ENCODE results near the gene TRAPPC10.
"Not testable (repeated sequence)": the region's sequence is repeated elsewhere in the genome, so short reads cannot be mapped to it uniquely, and the experiment has no call there.

The TRAPPC10 gene

DNA sequence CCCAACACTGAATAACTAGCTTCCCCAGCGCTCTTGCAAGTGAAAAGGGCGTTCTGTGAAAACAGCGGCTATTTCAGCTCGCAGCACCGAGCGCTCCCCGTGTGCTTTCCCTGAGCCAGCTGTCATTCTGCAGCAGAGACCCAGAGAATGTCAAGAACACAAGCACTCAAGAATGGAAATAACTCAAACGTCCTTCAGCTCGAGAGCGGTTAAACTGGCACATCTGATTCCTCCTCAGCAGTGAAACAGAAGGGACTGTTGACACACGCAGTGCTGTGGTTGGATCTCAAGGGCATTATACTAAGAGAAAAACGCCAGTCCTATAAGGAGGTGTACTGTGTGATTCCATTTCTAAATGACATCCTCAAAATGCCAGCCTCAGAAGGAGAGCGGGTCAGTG lies 86.9 kb downstream of the TRAPPC10 start:
- DNase-seq, result not testable (repeated sequence)

DNA sequence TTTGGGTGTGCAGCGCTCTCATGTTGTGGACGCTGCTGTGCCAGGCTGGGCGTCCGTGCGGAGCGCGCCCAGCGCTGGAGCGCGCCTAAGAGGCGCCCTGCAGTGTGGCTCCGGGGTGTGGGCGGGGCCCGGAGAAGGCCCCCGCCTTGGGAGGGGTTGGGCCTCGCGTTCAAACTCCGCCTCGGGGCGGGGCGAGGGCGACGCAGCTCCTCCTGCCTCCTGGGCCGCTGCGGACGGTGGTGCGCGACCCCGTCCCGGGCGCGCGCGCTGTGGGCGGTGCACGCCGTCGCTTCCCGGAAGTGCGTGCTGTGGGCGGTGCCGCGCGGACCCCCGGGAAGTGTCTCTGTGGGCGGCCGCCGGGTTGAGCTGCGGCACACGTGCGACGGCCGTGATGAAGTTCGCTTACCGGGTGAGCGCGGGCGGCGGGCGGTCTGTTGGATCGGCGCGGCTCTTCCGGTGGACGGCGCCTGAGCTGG lies 95.0 kb downstream of the TRAPPC10 start, which contains the start of gene PWP2:
Gene PWP2, plus strand, starts transcription at position 374 of the 476 bp plus-strand sequence. Its CDS starts 18 bp downstream, at position 392.
- DNase-seq, result not testable (repeated sequence)

DNA sequence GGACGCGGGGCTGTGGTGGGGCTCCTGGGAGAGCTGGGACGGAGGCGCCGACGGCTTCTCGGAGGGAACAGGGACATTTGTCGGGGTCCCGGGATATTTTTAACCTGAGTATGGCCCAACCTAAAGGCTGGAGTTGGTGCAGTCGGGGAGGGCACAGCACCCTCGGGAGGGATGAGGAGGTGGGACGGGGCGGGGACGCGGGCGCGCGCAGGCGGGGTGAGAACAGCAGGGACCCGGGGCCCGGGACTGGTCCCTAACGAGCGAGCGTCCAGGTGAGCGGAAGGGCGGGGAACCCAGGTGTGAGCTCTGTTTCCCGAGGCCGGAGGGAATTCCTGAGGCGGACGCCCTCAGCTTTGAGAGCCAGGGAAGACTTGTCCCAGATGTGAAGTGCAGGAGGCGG lies 95.5 kb downstream of the TRAPPC10 start:
- not testable (repeated sequence) for DNase-seq

- not testable (repeated sequence) for DNase-seq
Measured at GRCh38 chr21:44113702-44114371, 101.7 kb downstream of the TRAPPC10 start.

DNA sequence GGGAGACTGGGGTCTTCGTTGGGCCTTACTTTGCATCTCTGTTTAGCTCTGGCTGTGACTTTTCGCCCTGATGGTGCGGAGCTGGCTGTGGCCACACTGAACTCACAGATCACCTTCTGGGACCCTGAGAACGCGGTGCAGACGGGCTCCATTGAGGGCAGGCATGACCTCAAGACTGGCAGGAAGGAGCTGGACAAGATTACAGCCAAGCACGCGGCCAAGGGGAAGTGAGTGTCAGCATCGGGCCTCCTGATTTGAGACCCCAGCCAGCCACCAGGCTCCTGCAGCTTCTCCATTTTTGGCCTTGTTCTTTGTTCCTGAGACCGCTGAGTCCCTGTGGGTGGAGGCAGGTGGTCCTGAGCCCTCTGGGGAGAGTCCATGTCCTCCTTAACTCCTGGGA lies 110.0 kb downstream of the TRAPPC10 start:
- DNase-seq, result not testable (repeated sequence)

DNA sequence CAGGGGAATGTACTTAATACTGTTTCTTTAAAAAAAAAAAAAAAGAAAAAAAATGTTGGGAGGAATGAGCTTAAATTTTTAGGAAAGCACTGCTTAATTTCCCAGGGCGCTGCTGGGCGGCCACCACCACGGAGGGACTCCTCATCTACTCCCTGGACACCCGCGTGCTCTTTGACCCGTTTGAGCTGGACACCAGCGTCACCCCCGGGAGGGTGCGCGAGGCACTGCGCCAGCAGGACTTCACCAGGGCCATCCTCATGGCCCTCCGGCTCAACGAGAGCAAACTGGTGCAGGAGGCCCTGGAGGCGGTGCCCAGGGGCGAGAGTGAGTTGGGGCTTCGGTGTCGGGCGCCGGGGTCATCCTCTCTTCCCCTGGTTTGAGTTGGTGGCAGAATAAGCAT lies 115.7 kb downstream of the TRAPPC10 start:
- not testable (repeated sequence) for DNase-seq

- not testable (repeated sequence) for DNase-seq
Measured at GRCh38 chr21:44133715-44134057, 121.6 kb downstream of the TRAPPC10 start.

- not testable (repeated sequence) for DNase-seq
Measured at GRCh38 chr21:44134732-44135131, 122.6 kb downstream of the TRAPPC10 start.

DNA sequence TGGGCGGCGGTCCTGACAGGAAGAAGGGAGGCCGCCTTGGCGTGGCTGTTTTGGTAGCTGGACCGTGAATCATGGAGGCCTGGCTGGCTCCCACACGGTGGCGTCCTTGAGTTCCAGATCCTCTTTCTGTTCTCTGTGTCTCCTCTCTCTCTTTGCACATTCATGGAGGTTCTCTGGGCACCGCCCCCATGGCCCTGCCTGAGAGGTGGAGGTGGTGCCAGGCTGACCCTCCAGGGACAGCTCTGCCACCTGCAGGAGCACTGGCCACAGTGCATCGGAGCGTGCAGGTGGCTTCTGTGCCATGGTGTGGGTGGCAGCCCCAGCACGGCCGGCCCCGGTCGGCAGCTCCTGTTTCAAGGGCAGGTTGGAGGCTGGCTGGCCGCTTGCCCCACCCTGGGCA lies 125.9 kb downstream of the TRAPPC10 start:
- not testable (repeated sequence) for DNase-seq

GRCh38 chr21:44139787-44140551 lies 127.9 kb downstream of the TRAPPC10 start:
- DNase-seq, result not testable (repeated sequence)

DNA sequence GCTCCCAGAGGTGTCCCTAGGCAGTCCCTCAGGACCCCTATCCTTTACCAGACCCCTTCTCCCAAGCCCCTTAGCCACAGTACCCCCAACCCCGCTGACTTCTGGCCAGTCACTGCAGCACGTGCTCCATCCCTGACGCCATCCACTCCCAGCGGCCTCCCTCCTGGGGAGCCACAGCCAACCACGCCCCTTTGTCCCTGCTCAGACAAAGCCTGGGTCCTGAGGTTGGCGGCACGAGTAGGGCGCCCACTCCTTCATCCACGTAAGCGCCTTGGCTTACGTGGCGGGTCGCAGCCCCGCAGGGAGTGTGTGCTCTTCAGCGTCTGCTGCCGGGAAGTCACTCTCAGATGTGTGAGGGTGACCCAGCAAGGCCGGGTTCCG lies 128.4 kb downstream of the TRAPPC10 start:
- not testable (repeated sequence) for DNase-seq

DNA sequence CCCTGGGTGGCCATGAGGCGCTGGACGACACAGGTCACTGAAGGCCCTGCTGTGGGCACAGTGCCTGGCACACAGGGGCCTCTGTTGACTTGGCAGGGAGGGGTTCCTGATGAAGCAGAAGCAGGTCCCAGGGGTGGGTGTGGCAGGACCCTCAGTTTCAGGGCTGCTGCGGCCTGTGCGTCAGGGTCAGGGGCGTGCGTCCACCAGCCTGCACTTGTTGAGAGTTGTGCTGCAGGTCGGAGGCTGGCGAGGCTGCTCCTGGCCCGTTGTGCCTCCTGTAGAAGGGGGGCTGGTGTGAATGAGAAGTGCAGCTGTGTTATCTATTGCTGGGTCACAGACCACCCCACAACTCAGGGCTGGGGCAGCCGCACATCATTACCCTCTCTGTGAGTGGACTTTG lies 130.4 kb downstream of the TRAPPC10 start:
- not testable (repeated sequence) for DNase-seq

DNA sequence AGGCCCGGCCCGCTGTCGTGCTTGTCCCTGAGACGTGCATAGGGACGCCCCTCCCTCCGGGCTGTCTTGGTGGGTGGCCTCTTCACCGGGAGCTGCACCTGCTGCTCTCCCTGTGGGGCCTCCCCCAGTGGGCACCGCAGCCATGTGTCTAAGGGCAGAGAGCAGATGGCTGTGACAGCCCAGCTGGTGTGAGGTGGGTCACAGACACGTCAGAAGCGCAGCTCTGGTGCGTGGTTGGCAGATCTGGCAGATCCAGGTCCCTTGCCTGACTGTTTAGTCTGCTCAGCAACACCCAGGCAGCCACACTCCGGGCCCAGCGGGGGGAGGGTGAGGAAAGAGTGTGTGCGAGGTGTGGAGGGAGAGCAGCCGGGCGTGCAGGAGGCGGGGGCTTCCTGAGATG lies 131.3 kb downstream of the TRAPPC10 start:
- DNase-seq, result not testable (repeated sequence)

DNA sequence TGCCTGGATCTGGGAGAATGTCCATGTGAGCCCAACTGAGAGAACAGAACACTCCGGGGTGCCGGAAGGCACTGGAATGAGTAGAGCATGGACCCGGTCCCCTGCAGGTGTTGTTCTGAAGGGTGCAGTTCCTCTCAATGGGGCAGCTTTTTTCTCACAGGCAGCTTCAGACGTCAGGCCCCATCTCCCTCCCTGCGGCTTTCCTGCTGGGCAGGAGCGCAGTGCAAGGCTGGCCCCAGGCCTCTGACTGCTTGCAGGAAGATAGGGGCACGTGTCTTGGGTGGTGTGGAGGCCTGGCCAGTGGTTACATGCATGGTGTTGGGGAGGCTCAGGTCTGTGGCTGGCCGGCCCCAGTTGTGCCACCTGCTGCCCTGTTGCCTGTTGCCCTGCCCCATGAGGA lies 131.9 kb downstream of the TRAPPC10 start:
- not testable (repeated sequence) for DNase-seq

- not testable (repeated sequence) for DNase-seq
Measured at GRCh38 chr21:44144784-44145602, 132.9 kb downstream of the TRAPPC10 start.

- not testable (repeated sequence) for DNase-seq
Measured at GRCh38 chr21:44145616-44146015, 133.5 kb downstream of the TRAPPC10 start.

- DNase-seq, result not testable (repeated sequence)
Measured at GRCh38 chr21:44147108-44147507, 135.0 kb downstream of the TRAPPC10 start.

DNA sequence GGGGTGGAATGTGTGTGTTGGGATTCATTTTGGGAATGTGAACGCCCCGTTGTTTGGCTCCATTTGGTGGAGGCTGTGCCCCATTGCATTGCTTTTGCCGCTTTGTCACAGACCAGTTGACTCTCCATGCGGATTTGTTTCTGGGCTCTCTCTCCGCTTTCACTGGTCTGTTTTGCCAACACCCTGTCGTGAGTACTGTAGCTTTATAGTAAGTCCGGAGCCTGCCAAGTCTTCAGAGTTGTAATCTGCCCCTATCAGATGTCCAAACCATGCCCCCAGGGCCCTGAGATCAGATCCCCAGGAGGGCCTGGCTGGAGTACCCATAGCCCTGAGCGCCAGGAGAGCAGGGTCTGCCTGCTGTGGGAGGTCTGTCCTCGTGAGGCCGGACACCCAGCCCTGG lies 138.1 kb downstream of the TRAPPC10 start:
- not testable (repeated sequence) for DNase-seq

DNA sequence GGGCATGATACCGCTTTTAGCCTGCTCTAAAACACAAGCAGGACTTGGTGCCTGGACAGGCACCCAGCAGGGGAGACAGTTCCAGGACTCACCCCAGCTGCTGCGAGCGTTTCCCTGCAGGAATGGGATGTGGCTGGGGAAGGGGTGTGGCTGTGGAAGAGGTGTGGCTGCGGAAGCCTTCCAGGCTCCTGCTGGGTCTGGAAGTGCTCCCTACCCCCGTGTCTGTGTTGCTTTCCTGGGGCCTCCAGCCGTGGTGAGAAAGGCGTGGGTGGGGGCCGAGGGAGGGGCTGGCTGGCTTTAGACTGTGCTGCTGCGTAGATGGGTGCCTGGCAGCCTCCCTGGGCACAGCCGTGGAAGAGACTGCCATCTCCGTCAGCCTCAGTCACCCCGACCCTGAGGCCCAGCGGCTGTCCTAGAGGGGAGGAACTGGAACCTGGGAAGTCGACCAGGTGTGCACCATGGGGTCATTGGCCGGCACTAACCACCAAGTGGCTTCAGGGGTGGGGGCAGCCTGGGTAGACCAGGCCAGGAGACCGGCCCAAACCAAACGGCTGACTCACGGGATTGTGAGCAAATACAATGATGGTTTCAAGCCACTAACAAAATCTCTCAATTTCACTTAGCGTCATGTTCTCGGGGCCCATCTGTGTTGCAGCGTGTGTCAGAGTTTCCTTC lies 141.2 kb downstream of the TRAPPC10 start:
- DNase-seq, result not testable (repeated sequence)

- DNase-seq, result not testable (repeated sequence)
Measured at GRCh38 chr21:44153889-44154228, 141.8 kb downstream of the TRAPPC10 start.

DNA sequence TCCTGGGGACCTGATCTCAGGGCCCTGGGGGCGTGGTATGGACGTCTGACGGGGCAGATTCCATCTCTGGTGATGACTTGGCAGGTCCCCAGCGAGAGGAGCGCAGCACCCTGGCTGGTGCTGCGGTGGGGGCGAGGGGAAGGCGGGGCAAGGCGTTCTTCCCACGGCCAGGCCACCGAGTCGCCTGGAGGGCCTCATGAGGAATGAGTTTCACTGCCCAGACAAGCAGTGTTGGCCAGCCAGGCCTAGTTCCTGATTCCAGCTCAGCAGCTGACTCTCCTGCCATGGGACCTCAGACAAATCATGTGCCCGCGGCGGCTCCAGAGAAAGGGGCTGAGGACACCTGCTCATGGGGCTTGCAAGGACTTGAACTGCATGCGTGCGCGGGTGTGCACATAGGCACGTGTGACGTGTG lies 142.7 kb downstream of the TRAPPC10 start:
- DNase-seq, result not testable (repeated sequence)

DNA sequence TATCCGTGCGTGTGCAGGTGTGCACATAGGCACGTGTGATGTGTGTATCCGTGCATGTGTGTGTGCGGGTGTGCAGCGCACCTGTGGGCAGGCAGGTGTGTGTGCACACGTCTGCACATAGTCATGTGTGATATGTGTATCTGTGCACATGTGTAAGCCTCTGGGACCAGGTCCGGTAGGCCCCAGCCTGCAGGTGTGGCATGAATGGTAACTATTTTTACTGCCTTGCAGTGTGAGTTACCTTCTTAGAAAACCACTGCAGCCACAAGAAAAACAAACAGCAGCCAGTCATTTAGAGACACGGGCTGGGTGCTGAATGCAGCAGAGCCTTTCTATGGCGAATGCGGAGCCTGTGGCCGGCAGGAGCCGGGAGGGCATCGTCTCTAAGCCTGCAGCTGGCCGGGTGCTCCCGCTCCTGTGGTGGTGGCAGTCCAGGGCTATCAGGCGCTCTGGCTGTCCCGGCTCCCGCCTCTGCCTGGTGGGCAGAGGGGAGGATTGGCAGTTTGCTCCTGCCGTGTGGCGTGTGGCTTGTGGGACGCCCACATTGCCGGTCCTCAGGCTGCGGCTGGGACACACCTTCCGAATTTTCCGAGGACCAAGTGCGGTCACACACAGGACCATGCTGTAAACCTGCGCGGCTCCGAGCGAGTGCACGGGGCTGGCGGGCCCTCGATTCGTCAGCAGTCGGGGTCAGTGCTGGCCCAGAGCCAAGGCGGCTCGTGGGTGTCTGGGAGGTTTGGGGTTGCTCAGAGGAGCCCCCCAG lies 143.3 kb downstream of the TRAPPC10 start:
- not testable (repeated sequence) for DNase-seq

Measured in NCI-H526 (cell line).